Measurements from ENCODE around the gene LRRC74B. TPM values are rescaled to one million over a fixed set of nuclear protein-coding genes. Genes with fewer than 3 reads are reported as not detected.
A peak's percentile ranks its signal among the peaks of the same experiment; 100 is the strongest.

The LRRC74B gene
- total and polyA plus RNA-seq, 2 experiments from 2014 or later, result not detected

GRCh38 chr22:21000987-21001600, 44.7 kb upstream of the LRRC74B start:
- Histone ChIP-seq H3K27me3 (ENCODE audit: insufficient read depth) (no peaks in the 10 kb centered on the region), H3F3A (replicated peaks; ENCODE audit: low read depth) (peaks cover 10% of the 10 kb centered on the region; the same call in 1 of the 2 replicates), H3K79me2 (replicated peaks; ENCODE audit: insufficient read depth) (0 out of 2 replicates have a peak, but pooled peaks cover 4% of the 10 kb centered on the region), H4K20me1 (replicated peaks; ENCODE audit: insufficient read depth) (no peaks in the 10 kb centered on the region), H3K4me1 (ENCODE audit: insufficient read depth) (peaks cover 9% of the 10 kb centered on the region), H3K4me3 (peak overlapping the region; percentile 87), H3K4me2 (peak overlapping the region; percentile 96), H2AFZ (peak overlapping the region; percentile 78), H3K36me3 (ENCODE audit: insufficient read depth) (no peaks in the 10 kb centered on the region), H3K9me2 (ENCODE audit: insufficient read depth) (no peaks in the 10 kb centered on the region), H3K27ac (ENCODE audit: low read depth) (peak overlapping the region; percentile 96; the same call in 1 of the 2 replicates)
- H3K27me3 Mint-ChIP-seq (ENCODE audit: insufficient read depth, low read depth, poor library complexity), result peaks cover 10% of the 10 kb centered on the region
- peaks cover 19% of the 10 kb centered on the region; the same call in 1 of the 3 replicates for H3K36me3 Mint-ChIP-seq (ENCODE audit: low read depth)
- ATAC-seq, result no peak
- H3K9me3 Mint-ChIP-seq, result no peaks in the 10 kb centered on the region
- TF ChIP-seq ZNF331 (CRISPR knock-in tag; IDR thresholded peaks at IDR 0.05; ENCODE audit: low read depth), result no peak
- no peak for TF ChIP-seq CTCF (conservative IDR thresholded peaks at IDR 0.05; ENCODE audit: low read depth in 2 of 2)
- TF ChIP-seq CREB1 (CRISPR knock-in tag; IDR thresholded peaks at IDR 0.05; ENCODE audit: low read depth), result no peak
- TF ChIP-seq STAT1 (IDR thresholded peaks at IDR 0.05; ENCODE audit: unreplicated experiment), result no peak
- no peak for TF ChIP-seq NANOG (IDR thresholded peaks at IDR 0.05; ENCODE audit: borderline replicate concordance)
- no peak for TF ChIP-seq JUNB (IDR thresholded peaks at IDR 0.05; ENCODE audit: unreplicated experiment)
- TF ChIP-seq EZH2 (IDR thresholded peaks at IDR 0.05; ENCODE audit: low read depth, unreplicated experiment), result no peak
- TF ChIP-seq REST (IDR thresholded peaks at IDR 0.05; ENCODE audit: unreplicated experiment), result no peak
- no peak for TF ChIP-seq POLR2AphosphoS5 (IDR thresholded peaks at IDR 0.05; ENCODE audit: low read depth)
- TF ChIP-seq ZNF114 (CRISPR knock-in tag; IDR thresholded peaks at IDR 0.05), result no peak
- TF ChIP-seq ZNF462 (CRISPR knock-in tag; IDR thresholded peaks at IDR 0.05), result no peak
- no peak for TF ChIP-seq ETS1 (IDR thresholded peaks at IDR 0.05)
- no peak for TF ChIP-seq EZH2phosphoT487 (IDR thresholded peaks at IDR 0.05; ENCODE audit: unreplicated experiment)
- peaks cover 8% of the 10 kb centered on the region; the same call in 2 of the 3 replicates for H3K4me1 Mint-ChIP-seq
- DNase-seq (ENCODE audit: low spot score), result no peak
- peak overlapping the region; percentile 91 for H3K4me3 Mint-ChIP-seq
- H3K27ac Mint-ChIP-seq, result peak overlapping the region; percentile 95
